Small intestine (tissue), 4 donors: ENCODE data around the gene CLCNKA. TPM values are rescaled to one million over a fixed set of nuclear protein-coding genes. Genes with fewer than 3 reads are reported as not detected.

Experiments
- polyA plus RNA-seq, 4 donors: library from polyadenylated mRNA; stranded (reverse) in 3 of 4; unstranded in 1 of 4; fragments of 200-250 nt in 3 of 4; fragments of 120-200 nt in 1 of 4; gene quantifications; one replicate each; pipeline versions ENCODE4 v1.2.1 to v1.2.3, GENCODE V29; 2013
- donor health status: healthy with polysubstance abuse.
- donor health status: Bipolar disorder and iron deficiency.
- donor health status: healthy.

Gene CLCNKA
- polyA plus RNA-seq, 4 donors: 0.06 to 0.22 (median 0.21) TPM; not detected in 1

Other genes starting within 250 kb of the CLCNKA start
- 1 to 10 TPM; 2.7 to 4.7 (median 3.7) TPM for gene UQCRHL, start 214.4 kb upstream of the CLCNKA start, polyA plus RNA-seq
- 10 to 100 TPM; 12.2 to 48.8 (median 15.9) TPM for gene SPEN, start 174.3 kb upstream of the CLCNKA start, polyA plus RNA-seq
- gene ZBTB17, start 45.9 kb upstream of the CLCNKA start, polyA plus RNA-seq: 10 to 100 TPM; 18.7 to 89.2 (median 49.9) TPM
- gene SRARP, start 17.8 kb upstream of the CLCNKA start, polyA plus RNA-seq: not detected
- gene HSPB7, start 4.0 kb upstream of the CLCNKA start, polyA plus RNA-seq: 10 to 100 TPM in 2 of 4 donors, 1 to 10 TPM in 2; 1.1 to 63.5 (median 14.1) TPM
- under 1 TPM in 2 of 4 donors, not detected in 2; 0.04 to 0.19 TPM for gene CLCNKB, start 21.7 kb downstream of the CLCNKA start, polyA plus RNA-seq
- gene FAM131C, start 51.6 kb downstream of the CLCNKA start, polyA plus RNA-seq: 1 to 10 TPM in 1 of 4 donors, under 1 TPM in 2, not detected in 1; 0.21 to 1.6 (median 0.45) TPM
- gene EPHA2, start 134.0 kb downstream of the CLCNKA start, polyA plus RNA-seq: 10 to 100 TPM; 12.7 to 23.8 (median 19.8) TPM
- gene ARHGEF19, start 190.6 kb downstream of the CLCNKA start, polyA plus RNA-seq: 10 to 100 TPM in 2 of 4 donors, 1 to 10 TPM in 2; 2.2 to 14.0 (median 7.5) TPM
- gene CPLANE2, start 215.1 kb downstream of the CLCNKA start, polyA plus RNA-seq: 1 to 10 TPM; 1.6 to 7.4 (median 4.4) TPM